ENCODE results near the gene PDGFA.

Gene PDGFA

DNA sequence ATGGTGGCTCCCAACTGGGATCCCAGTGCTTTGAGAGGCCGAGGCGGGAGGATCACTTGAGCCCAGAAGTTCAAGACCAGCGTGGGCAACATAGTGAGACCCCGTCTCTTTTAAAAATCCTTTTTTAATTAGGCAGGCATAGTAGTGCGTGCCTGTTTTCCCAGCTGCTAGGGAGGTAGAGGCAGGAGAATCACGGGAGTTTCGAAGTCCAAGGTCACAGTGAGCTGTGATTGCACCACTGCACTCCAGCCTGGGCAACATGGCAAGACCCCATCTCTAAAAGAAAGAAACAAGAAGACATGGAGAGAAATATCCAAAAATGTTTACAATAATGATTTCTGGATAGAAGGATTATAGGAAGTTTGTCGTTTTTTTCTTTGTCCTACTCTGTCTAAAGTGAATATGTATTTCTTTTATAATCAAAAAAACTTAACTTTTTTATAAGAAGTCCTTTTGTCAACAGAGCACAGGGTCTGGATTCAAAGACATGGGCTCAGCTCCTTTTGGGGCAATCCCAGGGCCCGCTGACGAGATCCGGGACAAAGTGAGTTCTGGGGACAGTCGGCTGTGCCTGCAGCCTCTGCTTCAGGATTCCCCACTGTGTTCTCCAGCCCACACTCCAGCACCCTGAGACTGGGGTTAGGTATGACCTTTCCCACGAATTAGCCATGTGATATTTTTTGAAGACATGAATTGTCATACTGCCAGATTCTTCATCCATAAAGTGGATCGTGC is 45.6 kb downstream of the PDGFA start:
- no peak for DNase-seq
- ATAC-seq: no peak

DNA sequence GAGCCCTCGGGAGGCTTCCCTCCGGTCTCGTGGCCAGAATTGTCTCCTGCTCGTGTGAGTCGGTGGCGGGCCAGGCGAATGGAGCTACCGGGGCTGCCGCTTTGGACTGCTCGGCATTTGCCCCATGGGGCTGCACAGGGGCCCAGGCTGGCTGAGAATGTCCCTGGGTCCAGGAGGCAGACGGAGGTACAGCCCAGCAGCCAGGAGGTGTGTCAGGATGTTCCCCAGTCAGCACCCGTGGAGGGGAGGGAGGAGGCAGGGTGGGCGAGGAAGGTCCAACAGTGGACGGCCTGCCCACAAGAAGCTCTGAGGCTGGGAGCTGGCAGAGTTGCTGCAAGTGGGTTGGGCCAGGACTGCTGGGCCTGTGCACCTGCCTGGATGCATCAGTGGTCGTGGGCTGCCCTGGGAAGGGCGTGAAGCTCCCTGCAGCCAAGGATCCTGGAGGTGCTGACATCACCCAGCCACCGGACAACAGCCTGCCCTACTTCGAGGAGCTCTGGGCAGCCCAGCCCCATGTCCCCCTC is 46.4 kb downstream of the PDGFA start:
- no peak for ATAC-seq

DNA sequence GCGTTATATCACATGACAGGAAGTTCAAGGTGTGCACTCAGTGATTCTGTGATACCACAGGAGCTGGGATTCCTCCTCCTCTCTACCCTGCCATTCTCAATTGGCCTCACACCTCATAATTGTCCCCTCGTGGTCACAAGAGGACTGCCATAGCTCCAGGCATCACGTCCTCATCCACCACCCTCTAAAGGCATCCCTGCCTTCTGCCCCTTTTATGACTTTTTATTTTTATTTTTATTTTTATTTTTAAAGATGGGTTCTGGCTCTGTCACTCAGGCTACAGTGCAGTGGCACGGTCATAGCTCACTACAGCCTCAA is 47.0 kb downstream of the PDGFA start:
- no peak for ATAC-seq
- DNase-seq: no peak

More for the DNA sequence above, 46.4 kb downstream of the PDGFA start:
- DNase-seq: no peak

DNA sequence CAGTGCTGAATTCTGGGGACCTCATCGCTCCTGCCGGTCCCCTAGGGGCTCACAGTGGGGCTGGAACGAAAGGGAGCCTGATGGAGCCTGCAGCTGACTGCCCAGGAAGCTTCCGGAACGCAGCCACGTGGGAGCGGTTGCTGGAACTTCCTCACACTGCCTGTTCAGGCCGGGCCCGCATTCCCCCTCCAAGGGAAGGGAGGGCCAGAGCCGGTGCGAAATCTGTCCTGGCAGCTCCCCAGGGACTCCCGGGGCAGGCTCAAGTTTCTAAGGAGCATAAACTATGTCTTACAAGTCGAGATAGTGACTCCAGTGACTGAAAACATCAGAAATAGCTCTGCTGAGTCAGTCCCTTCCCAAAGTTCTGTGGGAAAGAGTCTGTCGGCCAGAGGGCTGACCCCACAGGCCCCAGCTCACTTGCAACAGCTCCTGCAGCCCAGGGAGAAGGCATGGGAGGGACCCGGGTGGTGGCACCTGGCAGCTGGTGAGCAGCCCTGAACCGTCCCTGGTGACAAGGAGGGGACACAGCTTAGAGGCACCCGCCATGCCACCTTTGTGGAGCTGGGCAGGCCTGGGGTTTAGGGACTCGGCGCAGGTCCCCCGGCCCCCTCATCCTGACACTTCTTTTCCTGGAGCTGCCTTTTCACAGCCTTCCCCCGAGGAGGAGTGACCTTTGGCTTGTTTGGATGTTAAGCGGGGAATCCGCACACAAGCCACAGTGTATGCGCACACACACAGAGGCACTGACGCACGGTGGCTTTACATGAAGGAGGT is 47.6 kb downstream of the PDGFA start:
- DNase-seq (no peak), ATAC-seq (no peak)

DNA sequence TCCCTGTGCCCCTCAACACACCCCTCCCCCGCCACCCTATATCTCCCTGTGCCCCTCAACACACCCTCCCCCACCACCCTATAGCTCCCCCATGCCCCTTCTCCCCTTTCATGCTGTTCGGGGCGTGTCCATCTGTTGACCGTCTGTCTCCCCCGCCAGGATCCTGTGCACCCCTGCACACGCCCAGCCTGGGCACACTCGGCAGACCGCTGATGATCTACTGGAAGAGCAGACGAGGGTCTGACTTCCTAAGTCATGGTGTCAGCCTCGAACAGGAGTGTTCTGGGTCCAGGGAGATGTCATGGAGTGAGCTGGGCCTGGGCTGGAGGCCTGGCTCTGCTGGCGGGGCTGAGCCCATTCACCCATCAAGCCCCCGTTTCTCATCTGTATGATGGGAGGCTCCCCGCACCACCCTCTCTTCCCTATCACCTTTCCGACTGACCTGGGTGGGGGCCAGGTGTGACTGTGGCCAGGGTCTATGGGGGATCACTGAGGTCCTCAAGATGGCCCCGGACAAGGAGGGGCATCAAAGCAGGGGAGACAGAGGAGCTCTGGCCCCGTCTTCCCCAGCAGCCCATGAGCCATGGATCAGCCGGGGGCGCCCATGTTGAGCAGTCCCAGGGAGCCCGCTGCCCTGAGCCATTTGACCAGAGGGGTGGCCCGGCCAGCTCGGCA is 48.3 kb downstream of the PDGFA start:
- ATAC-seq (no peak), DNase-seq (no peak)

DNA sequence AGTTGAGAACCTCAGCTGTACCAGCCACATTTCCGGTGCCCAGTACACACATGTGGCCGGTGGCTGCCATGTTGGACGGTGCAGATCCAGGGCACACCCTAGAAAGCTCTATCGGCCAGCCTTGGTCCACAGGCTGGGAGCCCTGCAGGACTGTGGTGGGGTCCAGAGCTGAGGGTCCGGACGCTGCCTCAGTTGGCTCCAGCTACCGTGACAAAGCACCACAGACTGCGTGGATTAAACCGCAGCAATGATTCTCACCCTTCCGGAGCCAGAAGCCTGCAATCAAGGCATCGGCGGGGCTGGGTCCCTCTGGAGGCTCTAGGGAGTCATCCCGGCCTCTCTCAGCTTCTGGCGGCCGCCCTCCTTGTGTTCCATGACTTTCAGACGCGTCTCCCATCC is 50.1 kb downstream of the PDGFA start:
- DNase-seq: no peak
- no peak for ATAC-seq

DNA sequence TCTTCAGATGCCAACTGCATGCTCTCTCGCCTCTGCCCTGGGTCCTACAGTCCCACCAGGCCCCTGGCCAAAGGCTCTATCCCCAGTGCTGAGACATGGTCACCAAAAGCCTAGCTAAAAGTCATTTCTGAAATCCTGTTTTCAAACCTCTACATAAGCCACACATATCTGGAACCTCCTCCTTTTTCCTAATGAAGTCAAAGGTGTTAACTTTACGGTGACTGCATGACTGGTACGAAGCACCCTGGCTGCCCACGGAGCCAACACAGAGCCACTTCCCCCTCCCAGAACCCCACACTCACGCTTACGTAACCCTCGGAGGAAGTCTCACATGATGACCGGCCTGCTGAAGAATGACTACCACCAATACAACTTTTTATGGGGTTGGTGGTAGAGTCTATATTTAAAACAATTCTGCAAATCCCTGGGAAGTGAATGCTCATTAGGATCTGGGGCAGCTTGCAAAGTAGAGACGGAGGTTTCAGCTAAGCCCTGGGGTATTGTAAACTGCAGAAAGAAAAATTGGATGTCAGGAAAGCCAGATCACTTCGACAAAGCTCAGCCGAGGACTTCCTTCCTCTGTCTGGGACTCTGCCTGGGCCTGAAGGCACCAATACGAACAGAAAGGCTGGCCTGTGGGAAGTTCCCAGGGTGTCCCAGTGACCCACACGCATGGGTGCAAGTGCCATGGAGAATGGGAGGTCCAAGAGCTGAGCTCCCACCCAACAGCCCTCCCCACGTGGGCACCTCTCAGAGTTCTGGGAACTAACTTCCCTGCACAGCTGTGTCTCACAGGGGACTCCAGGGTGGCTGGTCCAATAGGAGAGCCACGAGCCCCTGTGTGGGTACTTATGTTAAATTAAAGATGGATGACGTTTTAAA is 50.7 kb downstream of the PDGFA start:
- ATAC-seq (peak; percentile 38), DNase-seq (no peak)

DNA sequence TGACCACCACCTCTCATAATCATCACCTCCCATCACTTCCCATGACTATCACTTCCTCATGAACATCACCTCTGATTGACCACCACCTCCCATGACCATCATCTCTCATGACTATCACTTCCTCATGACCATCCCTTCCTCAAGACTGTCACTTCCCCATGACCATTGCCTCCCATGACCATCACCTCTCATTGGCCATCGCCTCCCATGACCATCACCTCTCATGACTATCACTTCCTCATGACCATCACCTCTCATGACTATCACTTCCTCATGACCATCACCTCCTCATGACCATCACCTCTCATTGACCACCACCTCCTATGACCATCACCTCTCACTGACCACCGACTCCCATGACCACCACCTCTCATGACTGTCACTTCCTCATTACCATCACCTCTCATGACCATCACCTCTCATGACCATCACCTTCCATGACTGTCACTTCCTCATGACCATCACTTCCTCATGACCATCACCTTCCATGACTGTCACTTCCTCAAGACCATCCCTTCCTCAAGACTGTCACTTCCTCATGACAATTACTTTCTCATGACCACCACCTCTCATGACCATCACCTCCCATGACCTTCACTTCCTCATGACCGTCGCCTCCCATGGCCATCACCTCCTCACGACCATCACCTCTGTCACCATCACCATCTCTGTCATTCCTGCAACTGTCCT is 51.6 kb downstream of the PDGFA start:
- no peak for ATAC-seq

DNA sequence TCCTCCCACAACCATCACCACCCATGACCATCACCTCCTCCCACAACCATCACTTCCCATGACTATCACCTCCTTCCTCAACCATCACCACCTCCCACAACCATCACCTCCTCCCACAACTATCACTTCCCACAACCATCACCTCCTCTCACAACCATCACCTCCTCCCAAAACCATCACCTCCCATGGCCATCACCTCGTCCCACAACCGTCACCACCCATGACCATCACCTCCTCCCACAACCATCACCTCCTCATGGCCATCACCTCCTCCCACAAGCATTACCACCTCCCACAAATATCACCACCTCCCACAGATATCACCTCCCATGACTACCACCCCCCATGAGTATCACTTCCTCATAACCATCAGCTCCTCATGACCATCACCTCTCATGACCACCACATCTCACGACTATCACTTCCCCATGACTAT is 52.2 kb downstream of the PDGFA start:
- ATAC-seq: no peak

More for the DNA sequence above, 51.6 kb downstream of the PDGFA start:
- no peak for DNase-seq

DNA sequence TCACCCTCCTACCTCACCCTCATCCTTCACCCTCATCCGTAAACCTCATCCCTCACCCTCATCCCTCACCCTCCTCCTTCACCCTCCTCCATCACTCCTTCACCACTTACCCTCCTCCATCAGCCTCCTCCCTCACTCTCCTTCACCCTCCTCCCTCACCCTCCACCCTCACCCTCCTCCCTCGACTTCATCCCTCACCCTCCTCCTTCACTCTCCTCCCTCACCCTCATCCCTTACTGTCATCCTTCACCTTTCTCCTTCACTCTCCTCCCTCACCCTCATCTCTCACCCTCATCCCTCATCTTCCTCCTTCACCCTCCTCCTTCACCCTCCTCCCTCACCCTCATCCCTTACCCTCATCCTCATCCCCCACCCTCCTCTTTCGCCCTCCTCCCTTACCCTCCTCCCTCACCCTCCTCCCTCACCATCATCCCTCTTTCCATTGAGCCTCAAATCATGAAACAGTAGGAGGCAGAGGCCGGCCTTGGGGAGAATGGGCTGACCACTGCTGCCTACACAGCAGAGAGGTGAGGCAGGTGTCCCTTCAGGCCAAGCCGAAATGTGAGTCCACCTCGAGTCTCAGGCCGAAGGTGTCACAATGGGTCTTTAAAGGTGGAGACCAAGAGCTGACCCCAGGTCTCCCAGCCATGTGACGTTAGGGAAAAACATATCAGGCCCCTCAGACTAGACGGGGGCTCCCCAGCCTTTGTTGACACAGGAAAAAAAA is 53.0 kb downstream of the PDGFA start:
- DNase-seq (no peak), ATAC-seq (no peak)

More for the DNA sequence above, 52.2 kb downstream of the PDGFA start:
- DNase-seq: no peak

DNA sequence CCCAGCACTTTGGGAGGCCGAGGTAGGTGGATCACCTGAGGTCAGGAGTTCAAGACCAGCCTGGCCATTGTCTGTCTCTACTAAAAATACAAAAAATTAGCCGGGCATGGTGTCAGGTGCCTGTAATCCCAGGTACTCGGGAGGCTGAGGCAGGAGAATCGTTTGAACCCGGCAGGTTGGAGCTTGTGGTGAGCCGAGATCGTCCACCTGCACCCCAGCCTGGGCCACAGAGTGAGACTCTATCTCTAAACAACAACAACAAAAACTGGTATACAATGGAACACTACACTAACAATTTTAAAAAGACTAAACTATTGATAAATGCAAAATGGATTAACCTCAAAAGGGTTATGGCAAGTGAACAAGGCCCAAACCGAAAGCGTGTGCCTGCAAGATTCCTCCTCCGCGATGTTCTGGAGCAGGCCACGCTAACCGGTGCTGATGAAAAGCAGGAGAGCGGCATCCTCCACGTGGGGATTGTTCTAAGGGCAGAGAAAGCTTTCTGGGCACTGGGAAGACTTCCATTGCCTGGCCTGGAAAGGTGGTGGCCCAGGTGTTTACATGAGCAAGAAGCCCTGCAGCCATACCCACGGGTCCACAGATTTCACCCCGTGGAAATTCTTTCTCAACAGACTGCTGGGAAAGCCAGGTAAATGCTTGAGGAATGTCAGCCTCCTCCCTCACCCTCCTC is 53.8 kb downstream of the PDGFA start:
- no peak for ATAC-seq
- no peak for DNase-seq

DNA sequence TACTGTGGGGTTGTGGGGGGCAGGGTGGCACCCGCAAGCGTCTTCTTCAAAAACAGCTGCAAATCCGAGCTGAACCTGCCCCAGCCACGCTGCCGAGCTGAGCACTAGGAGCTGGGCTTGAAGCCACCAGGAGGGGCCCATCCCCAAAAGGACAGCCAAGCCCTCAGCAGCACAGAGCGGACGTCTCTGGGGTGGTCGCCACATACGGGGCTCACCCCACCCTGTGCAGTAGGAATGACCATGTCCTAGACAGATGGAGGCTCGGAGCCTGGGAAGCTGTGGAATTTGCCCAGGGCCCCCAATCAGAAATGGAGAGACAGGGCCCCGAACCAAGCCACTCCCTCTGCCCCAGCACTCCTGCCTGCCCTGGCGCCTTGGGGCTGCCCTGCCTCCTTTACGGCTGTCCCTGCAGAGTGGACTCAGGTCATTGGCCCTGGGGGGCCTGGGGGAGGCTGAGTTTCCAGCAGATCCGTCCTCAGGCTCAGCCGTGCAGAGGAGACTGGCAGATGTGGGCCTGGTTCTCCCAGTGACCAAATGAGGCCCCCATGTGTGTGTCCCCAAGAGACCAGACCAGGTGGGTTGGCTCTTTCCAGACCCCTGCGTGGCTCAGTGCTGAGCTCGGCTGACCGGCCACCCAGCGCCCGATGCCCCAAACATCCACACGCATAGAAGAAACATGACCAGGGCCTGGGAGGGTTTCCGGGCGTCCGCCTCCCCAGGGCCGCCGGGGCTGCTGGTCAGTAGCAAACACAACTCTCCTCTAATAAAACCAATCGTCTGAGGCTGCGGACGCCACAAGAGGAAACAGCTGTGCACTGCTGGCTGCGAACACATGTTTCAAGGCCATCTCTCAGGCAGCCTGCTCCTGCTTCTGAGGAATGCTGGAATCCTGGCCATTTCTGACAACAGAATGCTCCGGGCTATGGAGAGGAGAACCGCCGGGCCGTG is 54.9 kb downstream of the PDGFA start:
- DNase-seq (no peak), ATAC-seq (no peak)

DNA sequence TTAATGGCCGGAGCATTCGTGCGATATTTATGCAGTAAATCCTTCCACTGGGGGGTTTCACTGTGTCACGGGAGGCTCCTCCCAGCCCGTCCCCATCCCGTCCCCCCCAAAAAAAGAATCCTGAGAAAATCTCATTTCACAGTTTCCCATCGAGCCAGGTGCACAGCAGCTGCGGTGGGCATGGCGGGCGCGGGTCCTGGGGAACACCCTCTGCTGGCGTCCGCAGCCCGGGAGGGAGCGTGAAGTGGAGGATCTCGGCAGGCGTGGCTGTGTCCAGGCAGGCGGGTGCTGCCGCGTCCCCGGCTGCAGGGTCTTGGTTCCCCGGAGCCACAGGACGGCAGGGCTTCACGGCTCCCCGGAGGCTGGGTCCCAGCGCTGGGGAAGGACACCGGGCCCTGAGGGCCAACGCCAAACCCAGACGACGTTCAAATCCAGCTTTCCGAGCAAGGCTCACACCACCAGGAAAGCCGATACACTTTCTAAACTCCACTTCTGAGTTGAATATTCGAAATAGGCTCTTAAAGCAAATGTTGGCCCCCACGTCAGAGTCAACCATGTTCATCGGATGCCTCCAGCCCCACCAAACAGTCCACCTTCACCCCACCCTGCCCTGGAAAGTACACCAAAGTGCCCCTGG is 55.7 kb downstream of the PDGFA start:
- DNase-seq: no peak
- ATAC-seq: no peak

DNA sequence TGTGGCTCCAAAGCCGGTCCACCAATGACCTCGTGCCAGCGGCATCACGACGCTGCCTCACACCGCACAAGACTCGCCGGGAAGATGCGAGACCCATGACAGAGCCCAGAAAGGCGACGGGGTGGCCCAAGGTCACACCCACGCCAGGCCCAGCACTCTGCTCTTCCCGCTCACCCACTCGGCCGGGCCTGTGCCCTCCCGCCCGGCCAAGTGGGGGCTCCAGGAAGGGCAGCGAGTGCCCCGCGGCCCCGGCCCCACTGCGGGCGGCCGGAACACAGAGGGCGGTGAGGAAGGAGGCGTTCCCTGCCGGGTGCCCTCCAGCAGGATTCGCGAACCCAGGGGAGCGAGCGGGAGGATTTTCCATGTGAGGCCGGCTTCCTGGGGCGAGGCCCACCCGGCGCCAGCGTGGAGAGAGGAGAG is 56.3 kb downstream of the PDGFA start:
- DNase-seq (no peak), ATAC-seq (no peak)

DNA sequence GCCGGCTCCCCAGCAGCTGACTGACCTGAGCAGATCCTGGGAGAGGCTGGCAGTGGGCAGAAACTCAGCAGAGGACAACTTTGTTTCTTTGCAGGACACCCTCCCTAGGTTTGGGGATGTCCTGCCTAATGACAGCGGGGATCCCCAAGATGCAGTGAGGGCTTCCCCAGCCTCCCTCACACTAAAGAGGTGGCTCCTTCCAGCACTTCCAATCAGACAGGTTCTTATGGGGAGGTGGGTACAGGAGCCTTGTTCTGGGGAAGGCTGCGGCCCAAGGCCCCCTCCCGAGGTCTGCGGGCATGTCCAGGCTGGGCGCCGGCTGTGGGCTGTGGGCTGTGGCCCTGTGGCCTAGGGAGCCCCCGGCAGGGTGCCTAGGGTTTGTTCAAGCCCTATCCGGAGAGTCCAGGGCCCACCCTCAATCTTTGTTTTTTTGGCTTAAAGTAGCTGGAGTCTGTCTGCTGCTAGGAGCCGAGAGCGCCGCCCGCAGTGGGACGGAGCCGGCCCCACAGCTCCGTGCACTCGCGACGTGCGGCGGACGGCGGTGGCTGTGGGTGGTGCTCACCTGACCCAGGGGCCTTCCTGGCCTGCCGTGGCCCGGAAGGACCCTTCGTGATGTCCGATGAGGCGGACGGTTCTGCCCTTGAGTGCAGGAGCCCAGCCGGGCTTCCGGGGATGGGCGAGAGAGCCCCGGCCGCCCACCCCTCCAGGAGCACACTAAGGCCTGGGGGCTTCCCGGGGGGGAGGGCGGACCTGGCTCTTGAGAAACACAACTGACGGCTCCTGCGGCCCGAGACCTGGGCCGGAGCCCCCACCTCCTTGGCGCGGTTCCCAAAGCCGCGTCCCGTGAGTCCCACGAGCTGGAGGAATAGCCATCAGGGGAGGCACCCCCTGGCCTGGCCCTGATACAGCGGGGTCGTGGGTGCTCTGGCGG is 57.2 kb downstream of the PDGFA start:
- DNase-seq (no peak), ATAC-seq (no peak)

DNA sequence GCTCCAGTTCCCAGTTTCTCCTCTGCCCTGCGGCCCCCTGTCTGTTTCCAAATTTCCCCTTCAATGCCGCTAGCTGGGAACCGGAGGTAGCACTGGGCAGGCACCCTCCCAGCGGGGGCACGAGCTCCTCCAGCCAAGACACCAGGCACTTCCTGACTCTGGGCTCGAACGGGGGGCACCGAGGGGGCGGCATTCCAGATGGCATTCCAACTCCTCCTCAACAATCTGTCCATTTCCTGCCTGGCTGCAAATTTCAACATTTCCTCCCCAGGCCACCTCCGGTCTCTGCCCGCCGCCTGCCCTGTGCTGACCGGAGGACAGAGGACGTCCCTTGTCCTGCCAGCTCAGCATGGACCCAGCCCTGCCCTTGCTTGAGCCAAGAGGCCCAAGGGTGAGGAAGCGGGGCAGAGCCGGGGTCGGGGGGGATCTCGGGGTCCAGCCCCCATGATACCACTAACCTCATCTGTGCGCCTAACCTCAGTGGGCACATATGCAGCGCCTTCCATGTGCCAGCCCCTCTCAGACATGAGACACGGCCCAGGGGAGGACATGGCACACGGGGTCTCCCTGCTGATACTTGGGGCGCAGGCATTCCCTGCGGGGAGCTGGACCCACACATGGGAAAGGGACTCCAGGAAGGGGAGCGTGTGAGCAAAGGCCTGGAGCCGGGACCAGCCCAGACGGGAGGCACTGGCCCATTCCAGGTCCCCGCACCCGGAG is 58.0 kb downstream of the PDGFA start:
- no peak for DNase-seq
- no peak for ATAC-seq

DNA sequence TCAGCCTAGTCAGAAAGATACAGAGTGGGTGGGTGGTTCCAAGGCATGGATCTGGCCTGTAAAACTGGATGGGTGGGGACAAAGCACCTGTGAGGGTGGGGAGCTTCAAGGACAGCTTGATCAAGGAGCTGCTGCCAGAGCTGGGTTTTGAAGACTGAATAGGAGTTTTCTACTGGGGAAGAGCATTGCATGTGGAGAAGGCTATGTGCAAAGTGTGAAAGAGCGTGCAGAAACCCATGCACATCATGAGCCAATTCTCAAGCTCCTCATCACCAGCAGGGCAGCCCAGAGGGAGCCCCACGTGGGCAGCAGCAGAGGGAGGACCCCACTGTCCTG is 58.6 kb downstream of the PDGFA start:
- no peak for DNase-seq
- ATAC-seq: no peak

Measured in stimulated activated naive CD8-positive, alpha-beta T cell treated with anti-CD3 and anti-CD28 coated beads, Interleukin-15, Interleukin-2, amounts not matched to agents 100 U/mL and 50 U/mL, for 24 hours (primary cell).